GM12878 (cell line): ENCODE measurements around the gene TEX22. TPM values are rescaled to one million over a fixed set of nuclear protein-coding genes. Genes with fewer than 3 reads are reported as not detected.

ENCODE experiments used
- ATAC-seq: fragments of 200-7000 bp; cut with Tn5 transposase; 3 replicates; pipeline ENCODE4 v1.9.1; 2020; ENCODE audit warnings: mild to moderate bottlenecking, moderate library complexity
- BruUV-seq: library from RNA; stranded (reverse); fragments of 400-500 nt; replicated peaks from 2 replicates; lab custom pipeline; 2021; lab: Mats Ljungman, UMichigan
- CTCF ChIA-PET: fragments of 300-600 bp; sonication (Branson Sonifier 250); formaldehyde crosslinking; extraction: SDS; loops from one replicate; lab custom pipeline; 2021; ENCODE audit warnings: inconsistent platforms; lab: Yijun Ruan, JAX
- POLR2A ChIA-PET: fragments of 350-600 bp; formaldehyde crosslinking; extraction: SDS; loops from one replicate; lab custom pipeline; 2021; ENCODE audit warnings: inconsistent platforms; lab: Charles Lee
- RAD21 ChIA-PET: fragments of 300-600 bp; sonication (Branson Sonifier 250); formaldehyde crosslinking; loops from one replicate; lab custom pipeline; 2023; ENCODE audit warnings: antibody characterized with exemption; ENCODE audit not compliant: unreplicated experiment; lab: Charles Lee
- SMC1A ChIA-PET: fragments of 300-600 bp; sonication (Branson Sonifier 250); formaldehyde crosslinking; loops from one replicate; lab custom pipeline; 2023; ENCODE audit not compliant: unreplicated experiment, uncharacterized antibody; lab: Charles Lee
- DNase-seq: peaks from one replicate; pipeline ENCODE4 v3.0.0-alpha.2; 2011; ENCODE audit warnings: low read depth, low spot score
- FAIRE-seq: peaks from 3 replicates; lab custom pipeline; 2011; peaks lifted over from hg19 to GRCh38; lab: Jason Lieb, UNC
- H2AFZ ChIP-seq: 2 replicates; pipeline ENCODE4 v1.6.0; 2011; ENCODE audit warnings: low read depth, low read length, control low read depth; ENCODE audit not compliant: control insufficient read depth
- H3K27ac ChIP-seq: 2 replicates; pipeline ENCODE4 v1.5.1; 2011; ENCODE audit warnings: control low read depth; ENCODE audit not compliant: control insufficient read depth, insufficient read depth
- H3K27me3 ChIP-seq, 2 experiments: replicated peaks in 1 of 2; 2 replicates each; pipeline versions ENCODE4 v1.6.0 to v1.6.1; 2011; ENCODE audit warnings: low read length in 1 of 2; ENCODE audit not compliant: control insufficient read depth in 2 of 2, insufficient read depth in 2 of 2
- H3K36me3 ChIP-seq, 2 experiments: 2 replicates each; pipeline ENCODE4 v1.5.1; 2011; ENCODE audit warnings: low read length in 1 of 2; ENCODE audit not compliant: control insufficient read depth in 2 of 2, insufficient read depth in 2 of 2
- H3K4me1 ChIP-seq: 2 replicates; pipeline ENCODE4 v1.6.1; 2011; ENCODE audit warnings: mild to moderate bottlenecking, low read length, moderate library complexity, mixed read lengths; ENCODE audit not compliant: control insufficient read depth, insufficient read depth
- H3K4me2 ChIP-seq: 2 replicates; pipeline ENCODE4 v1.6.0; 2011; ENCODE audit warnings: control low read depth; ENCODE audit not compliant: control insufficient read depth, insufficient read depth
- H3K4me3 ChIP-seq: fragments of 200-600 bp; sonication (generic); 2 replicates; pipeline ENCODE4 v1.5.1; 2016
- H3K79me2 ChIP-seq: 2 replicates; pipeline ENCODE4 v1.6.0; 2011; ENCODE audit warnings: low read length; ENCODE audit not compliant: control insufficient read depth, insufficient read depth
- H3K9ac ChIP-seq: 2 replicates; pipeline ENCODE4 v1.8.0; 2011; ENCODE audit warnings: low read length, control low read depth, mixed read lengths; ENCODE audit not compliant: control insufficient read depth, insufficient read depth
- H3K9me3 ChIP-seq: replicated peaks from 3 replicates; pipeline ENCODE4 v1.5.1; 2011; ENCODE audit warnings: mild to moderate bottlenecking, low read length; ENCODE audit not compliant: control insufficient read depth, insufficient read depth
- H4K20me1 ChIP-seq: 2 replicates; pipeline ENCODE4 v1.6.0; 2011; ENCODE audit not compliant: control insufficient read depth, insufficient read depth
- ATF7 ChIP-seq: fragments of 450-650 bp; IDR thresholded peaks from 2 replicates; pipeline ENCODE4 v1.6.1; 2016; ENCODE audit warnings: low read depth, mild to moderate bottlenecking
- BHLHE40 ChIP-seq, 2 experiments: fragments of 450-650 bp in 1 of 2; IDR thresholded peaks; 2 replicates each; pipeline ENCODE4 v1.6.1; 2011 to 2017; ENCODE audit warnings: low read depth in 2 of 2, borderline replicate concordance in 1 of 2, improper control_type of control experiment in 1 of 2, low read length in 1 of 2, mild to moderate bottlenecking in 1 of 2
- ESRRA ChIP-seq: IDR thresholded peaks from 2 replicates; pipeline ENCODE4 v1.6.1; 2012; ENCODE audit warnings: mild to moderate bottlenecking, low read length, improper control_type of control experiment
- IKZF1 ChIP-seq: fragments of 450-650 bp; conservative IDR thresholded peaks from 2 replicates; pipeline ENCODE4 v1.6.1; 2017; ENCODE audit warnings: antibody characterized with exemption, mild to moderate bottlenecking
- JUNB ChIP-seq: IDR thresholded peaks from 2 replicates; pipeline ENCODE4 v1.6.1; 2016; ENCODE audit warnings: antibody characterized with exemption, mild to moderate bottlenecking
- MEF2A ChIP-seq: IDR thresholded peaks from 2 replicates; pipeline ENCODE4 v1.6.1; 2011; ENCODE audit warnings: low read depth, mild to moderate bottlenecking, low read length, moderate library complexity; ENCODE audit not compliant: insufficient read depth
- NR2C1 ChIP-seq: fragments of 450-650 bp; IDR thresholded peaks from 2 replicates; pipeline ENCODE4 v1.6.1; 2017; ENCODE audit warnings: antibody characterized with exemption, mild to moderate bottlenecking, moderate library complexity
- SMC3 ChIP-seq: IDR thresholded peaks from 2 replicates; pipeline ENCODE4 v1.6.1; 2011; ENCODE audit warnings: low read length, improper control_type of control experiment, borderline replicate concordance
- ZZZ3 ChIP-seq: IDR thresholded peaks from 2 replicates; pipeline ENCODE4 v1.6.1; 2011; ENCODE audit warnings: low read depth; ENCODE audit not compliant: control insufficient read depth, insufficient read length
- WGBS: methylation state at CpG from one replicate; pipeline ENCODE4 v1.1.6; 2016; ENCODE audit warnings: low lambda C conversion rate; ENCODE audit not compliant: insufficient replicate concordance, insufficient coverage; ENCODE audit errors: missing lambda C conversion rate; 5-methylcytosine and 5-hydroxymethylcytosine counted together
- in situ Hi-C: fragments of 300-500 bp; cut with MboI; formaldehyde crosslinking; loops from 9 replicates; pipeline ENCODE4 v1.14.3; 2018; ENCODE audit warnings: mixed read lengths
- intact Hi-C: fragments of 100-400 bp; cut with micrococcal nuclease; formaldehyde crosslinking; loops from one replicate; pipeline ENCODE4 v1.14.2; 2022; ENCODE audit not compliant: unreplicated experiment
- polyA plus RNA-seq, 11 experiments: library from polyadenylated mRNA; depleted of rRNA in 4 of 11; unstranded in 6 of 11; stranded (reverse) in 5 of 11; fragments of >200 nt; fragmentation: Nextera tagmentation in 4 of 11; fragmentation: Illumina TruSeq in 1 of 11; extraction: Ambion mirVana in 4 of 11; extraction: Trizol in 1 of 11; gene quantifications; 1 replicate in 1 of 11; 2 replicates in 10 of 11; pipeline versions ENCODE4 v1.2.1 to v1.2.3, GENCODE V29; 2011 to 2016; ENCODE audit warnings: inconsistent platforms in 2 of 11, missing spikeins in 2 of 11, low read depth in 1 of 11
- total RNA-seq, 4 experiments: library from RNA; depleted of rRNA in 3 of 4; stranded (reverse); fragments of >200 nt in 3 of 4; fragmentation: Illumina TruSeq in 1 of 4; extraction: Trizol in 1 of 4; gene quantifications; 2 replicates each; pipeline versions ENCODE4 v1.2.1 to v1.2.3, GENCODE V29; 2013 to 2021
- TF ChIP-seq, protein P1 (sequence below): fragments of 450-650 bp; IDR thresholded peaks from 2 replicates; pipeline ENCODE4 v1.6.1; 2017; ENCODE audit warnings: borderline replicate concordance
- TF ChIP-seq, protein P2 (sequence below): fragments of 450-650 bp; IDR thresholded peaks from 2 replicates; pipeline ENCODE4 v1.6.1; 2017; ENCODE audit warnings: mild to moderate bottlenecking

Gene TEX22
- total and polyA plus RNA-seq, 10 of the 15 experiments (the other 5 are each of a cell fraction or from before 2014, with no cell fraction given) = 0.02 to 4.0 (median 0.63) TPM; not detected in 1

DNA sequence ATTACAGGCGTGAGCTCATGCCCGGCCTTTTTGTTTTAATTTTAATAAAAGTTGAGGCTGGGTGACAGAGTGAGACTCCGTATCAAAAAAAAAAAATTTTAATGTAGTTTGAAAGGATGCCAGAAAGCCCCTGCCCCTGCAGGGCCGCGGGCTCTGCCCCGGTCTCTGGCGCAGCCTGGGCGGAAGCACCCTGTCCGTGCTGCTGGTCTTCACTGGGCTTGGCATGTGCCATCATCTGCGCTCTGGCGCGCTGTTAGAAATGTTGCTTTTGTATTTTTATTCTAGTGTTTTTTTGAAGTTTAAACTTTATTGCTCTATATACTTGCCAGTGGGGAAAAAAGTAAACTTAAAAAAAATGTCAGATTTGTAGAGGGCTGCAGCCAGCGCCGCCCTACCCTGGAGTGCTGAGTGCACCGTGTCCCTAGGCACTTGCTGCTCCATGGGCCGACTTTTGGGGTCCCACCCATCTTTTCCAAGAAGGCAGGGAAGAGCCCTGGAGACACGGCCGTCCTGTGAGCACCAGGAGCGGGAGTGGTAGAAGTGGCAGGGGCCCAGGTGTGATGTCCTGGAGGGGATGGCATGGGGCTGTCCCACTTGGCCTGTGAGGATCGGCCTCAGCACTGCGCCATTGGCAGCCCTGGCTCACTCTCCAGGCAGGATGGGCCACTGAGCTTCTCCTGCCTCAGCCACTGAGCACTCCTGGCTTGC, 25.3 kb downstream of the TEX22 start:
- RAD21 ChIA-PET = no interaction called here
- SMC1A ChIA-PET = no interaction called here
- ATAC-seq = no peak
- in situ Hi-C loops = no loop called here
- H4K20me1 ChIP-seq = no peaks in the 10 kb centered on the region; the same call in 1 of the 2 replicates
- no peaks in the 10 kb centered on the region for H3K27me3 ChIP-seq
- FAIRE-seq = no peak
- BruUV-seq = no TSS peak
- TF ChIP-seq IKZF1 = no peak
- TF ChIP-seq MEF2A = no peak
- no peak for TF ChIP-seq JUNB
- TF ChIP-seq ESRRA = no peak
- no peak for TF ChIP-seq ZZZ3
- TF ChIP-seq ATF7 = no peak
- no peak for TF ChIP-seq SMC3
- TF ChIP-seq BHLHE40 (IDR thresholded peaks at IDR 0.05; ENCODE audit: borderline replicate concordance in 1 of 2, low read depth in 2 of 2, low read length in 1 of 2) = no peak
- TF ChIP-seq, protein P1, sequence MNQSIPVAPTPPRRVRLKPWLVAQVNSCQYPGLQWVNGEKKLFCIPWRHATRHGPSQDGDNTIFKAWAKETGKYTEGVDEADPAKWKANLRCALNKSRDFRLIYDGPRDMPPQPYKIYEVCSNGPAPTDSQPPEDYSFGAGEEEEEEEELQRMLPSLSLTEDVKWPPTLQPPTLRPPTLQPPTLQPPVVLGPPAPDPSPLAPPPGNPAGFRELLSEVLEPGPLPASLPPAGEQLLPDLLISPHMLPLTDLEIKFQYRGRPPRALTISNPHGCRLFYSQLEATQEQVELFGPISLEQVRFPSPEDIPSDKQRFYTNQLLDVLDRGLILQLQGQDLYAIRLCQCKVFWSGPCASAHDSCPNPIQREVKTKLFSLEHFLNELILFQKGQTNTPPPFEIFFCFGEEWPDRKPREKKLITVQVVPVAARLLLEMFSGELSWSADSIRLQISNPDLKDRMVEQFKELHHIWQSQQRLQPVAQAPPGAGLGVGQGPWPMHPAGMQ = no peak
- TF ChIP-seq, protein P2, sequence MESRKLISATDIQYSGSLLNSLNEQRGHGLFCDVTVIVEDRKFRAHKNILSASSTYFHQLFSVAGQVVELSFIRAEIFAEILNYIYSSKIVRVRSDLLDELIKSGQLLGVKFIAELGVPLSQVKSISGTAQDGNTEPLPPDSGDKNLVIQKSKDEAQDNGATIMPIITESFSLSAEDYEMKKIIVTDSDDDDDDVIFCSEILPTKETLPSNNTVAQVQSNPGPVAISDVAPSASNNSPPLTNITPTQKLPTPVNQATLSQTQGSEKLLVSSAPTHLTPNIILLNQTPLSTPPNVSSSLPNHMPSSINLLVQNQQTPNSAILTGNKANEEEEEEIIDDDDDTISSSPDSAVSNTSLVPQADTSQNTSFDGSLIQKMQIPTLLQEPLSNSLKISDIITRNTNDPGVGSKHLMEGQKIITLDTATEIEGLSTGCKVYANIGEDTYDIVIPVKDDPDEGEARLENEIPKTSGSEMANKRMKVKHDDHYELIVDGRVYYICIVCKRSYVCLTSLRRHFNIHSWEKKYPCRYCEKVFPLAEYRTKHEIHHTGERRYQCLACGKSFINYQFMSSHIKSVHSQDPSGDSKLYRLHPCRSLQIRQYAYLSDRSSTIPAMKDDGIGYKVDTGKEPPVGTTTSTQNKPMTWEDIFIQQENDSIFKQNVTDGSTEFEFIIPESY = no peak
- no peak for TF ChIP-seq NR2C1
- TF ChIP-seq, all 136 proteins: peak for 0
- DNase-seq = no peak
- intact Hi-C loops = no loop called here
- H3K36me3 ChIP-seq = peaks cover 4 to 6% of the 10 kb centered on the region in 2 experiments; a peak in 3 of 4 replicates
- no peak overlapping the region for H3K9ac ChIP-seq
- H2AFZ ChIP-seq = no peak overlapping the region
- H3K79me2 ChIP-seq = peaks cover 58% of the 10 kb centered on the region
- no peaks in the 10 kb centered on the region; the same call in 2 of the 3 replicates for H3K9me3 ChIP-seq
- 98% methylated on average over 21 of the region's 21 CpGs for WGBS
- ChIA-PET CTCF (interaction anchor here (1.5 kb wide), 1 partner anchor 57 kb away, joined by 5 read pairs; no protein-coding TSS in a partner anchor), POLR2A (interaction anchor here (0.7 to 1.3 kb wide), 2 partner anchors 21 to 66 kb away, joined by 3 to 4 read pairs; no protein-coding TSS in a partner anchor)
- H3K4me1 ChIP-seq = peaks cover 15% of the 10 kb centered on the region
- no peak overlapping the region for H3K4me3 ChIP-seq
- no peak overlapping the region for H3K4me2 ChIP-seq
- no peak overlapping the region for H3K27ac ChIP-seq
